ENCODE data around the gene LMF1.

- TF ChIP-seq POLR2A (IDR thresholded peaks at IDR 0.05) (no peak), CTCF (IDR thresholded peaks at IDR 0.05) (no peak), POLR2AphosphoS5 (IDR thresholded peaks at IDR 0.05; ENCODE audit: insufficient read depth in 1 of 2, low read depth in 1 of 2) (no peak)
Observed at GRCh38 chr16:979147-979546, 8.4 kb upstream of the LMF1 start.

Measured in vagina (tissue), 2 donors.